Measurements from ENCODE around the gene IRS2. TPM values are rescaled to one million over a fixed set of nuclear protein-coding genes. Genes with fewer than 3 reads are reported as not detected.
A peak's percentile ranks its signal among the peaks of the same experiment; 100 is the strongest.

Gene IRS2
- total RNA-seq, 1 experiment from 2014 or later: 41.8 TPM

- intact Hi-C loops (cut with micrococcal nuclease): no loop called here
- Mint-ChIP-seq H3K4me3 (ENCODE audit: unreplicated experiment) (no peak overlapping the region), H3K4me1 (ENCODE audit: insufficient read depth, unreplicated experiment) (peaks cover 14% of the 10 kb centered on the region), H3K36me3 (ENCODE audit: insufficient read depth, unreplicated experiment) (no peaks in the 10 kb centered on the region), H3K27ac (ENCODE audit: low read depth, unreplicated experiment) (no peak overlapping the region), H3K27me3 (ENCODE audit: insufficient read depth, unreplicated experiment) (no peaks in the 10 kb centered on the region), H3K9me3 (ENCODE audit: unreplicated experiment) (peaks cover 9% of the 10 kb centered on the region)
- DNase-seq (ENCODE audit: unreplicated experiment): no peak
- no peak for TF ChIP-seq CTCF (IDR thresholded peaks at IDR 0.05; ENCODE audit: unreplicated experiment)
- ChIA-PET POLR2A (no interaction called here), CTCF (interaction anchor here (0.5 to 0.6 kb wide), 2 partner anchors 263 to 880 kb away, joined by 3 read pairs; no protein-coding TSS in a partner anchor)
- no TSS peak for BruUV-seq (replicated peaks)
Measured at GRCh38 chr13:109795011-109795410, 8.6 kb upstream of the IRS2 start.

- Mint-ChIP-seq H3K4me3 (ENCODE audit: unreplicated experiment) (no peak overlapping the region), H3K27ac (ENCODE audit: low read depth, unreplicated experiment) (no peak overlapping the region), H3K36me3 (ENCODE audit: insufficient read depth, unreplicated experiment) (no peaks in the 10 kb centered on the region), H3K4me1 (ENCODE audit: insufficient read depth, unreplicated experiment) (peaks cover 23% of the 10 kb centered on the region), H3K27me3 (ENCODE audit: insufficient read depth, unreplicated experiment) (no peaks in the 10 kb centered on the region), H3K9me3 (ENCODE audit: unreplicated experiment) (peaks cover 9% of the 10 kb centered on the region)
- POLR2A ChIA-PET: no interaction called here
- DNase-seq (ENCODE audit: unreplicated experiment): no peak
- intact Hi-C loops (cut with micrococcal nuclease): no loop called here
- TF ChIP-seq CTCF (IDR thresholded peaks at IDR 0.05; ENCODE audit: unreplicated experiment): no peak
- CTCF ChIA-PET: interaction anchor here (0.7 to 0.8 kb wide), 2 partner anchors 9 to 649 kb away, joined by 3 read pairs; no protein-coding TSS in a partner anchor
- no TSS peak for BruUV-seq (replicated peaks)
Measured at GRCh38 chr13:109794095-109794494, 7.7 kb upstream of the IRS2 start.

- intact Hi-C loops (cut with micrococcal nuclease): no loop called here
- peaks cover 29% of the 10 kb centered on the region for H3K4me1 Mint-ChIP-seq (ENCODE audit: insufficient read depth, unreplicated experiment)
- no peak for TF ChIP-seq CTCF (IDR thresholded peaks at IDR 0.05; ENCODE audit: unreplicated experiment)
- no peaks in the 10 kb centered on the region for H3K27me3 Mint-ChIP-seq (ENCODE audit: insufficient read depth, unreplicated experiment)
- peaks cover 9% of the 10 kb centered on the region for H3K9me3 Mint-ChIP-seq (ENCODE audit: unreplicated experiment)
- BruUV-seq (replicated peaks): no TSS peak
- DNase-seq (ENCODE audit: unreplicated experiment): no peak
- no peaks in the 10 kb centered on the region for H3K36me3 Mint-ChIP-seq (ENCODE audit: insufficient read depth, unreplicated experiment)
- H3K27ac Mint-ChIP-seq (ENCODE audit: low read depth, unreplicated experiment): no peak overlapping the region
- no peak overlapping the region for H3K4me3 Mint-ChIP-seq (ENCODE audit: unreplicated experiment)
- POLR2A ChIA-PET: interaction anchor here (0.5 to 1.2 kb wide), 2 partner anchors 645 to 656 kb away, joined by 3 to 4 read pairs; no protein-coding TSS in a partner anchor
- CTCF ChIA-PET: interaction anchor here (0.6 to 1.1 kb wide), 4 partner anchors 20 to 879 kb away, joined by 3 read pairs; no protein-coding TSS in a partner anchor
Measured at GRCh38 chr13:109792416-109793059, 6.2 kb upstream of the IRS2 start.

- POLR2A ChIA-PET: interaction anchor here (0.8 to 2.4 kb wide), 10 partner anchors 11 to 644 kb away, joined by 3 to 23 read pairs (median 7); no protein-coding TSS in a partner anchor
- CTCF ChIA-PET: interaction anchor here (0.6 to 3.0 kb wide), 22 partner anchors 11 to 1052 kb away, joined by 3 to 20 read pairs (median 4); no protein-coding TSS in a partner anchor
- intact Hi-C loops (cut with micrococcal nuclease): no loop called here
Measured at GRCh38 chr13:109790942-109791605, 4.7 kb upstream of the IRS2 start.

More at GRCh38 chr13:109790942-109791605, 4.7 kb upstream of the IRS2 start:
- peak overlapping the region; percentile 9 for H3K4me3 Mint-ChIP-seq (ENCODE audit: unreplicated experiment)
- H3K27me3 Mint-ChIP-seq (ENCODE audit: insufficient read depth, unreplicated experiment): no peaks in the 10 kb centered on the region
- H3K36me3 Mint-ChIP-seq (ENCODE audit: insufficient read depth, unreplicated experiment): no peaks in the 10 kb centered on the region
- DNase-seq (ENCODE audit: unreplicated experiment): peak; percentile 55
- TF ChIP-seq CTCF (IDR thresholded peaks at IDR 0.05; ENCODE audit: unreplicated experiment): peak; percentile 16
- no TSS peak for BruUV-seq (replicated peaks)
- no peak overlapping the region for H3K27ac Mint-ChIP-seq (ENCODE audit: low read depth, unreplicated experiment)
- peaks cover 29% of the 10 kb centered on the region for H3K4me1 Mint-ChIP-seq (ENCODE audit: insufficient read depth, unreplicated experiment)
- H3K9me3 Mint-ChIP-seq (ENCODE audit: unreplicated experiment): peaks cover 4% of the 10 kb centered on the region

Measured in MCF 10A (cell line).